Naive B cell (primary cell): ENCODE measurements around the gene NRP2. TPM values are rescaled to one million over a fixed set of nuclear protein-coding genes. Genes with fewer than 3 reads are reported as not detected.

Experiments
- ATAC-seq, 2 donors: fragments of 150-1000 bp; cut with Tn5 transposase; 2 replicates each; pipeline ENCODE4 v1.10.0; 2021; ENCODE audit warnings: low read depth in 2 of 2, mild to moderate bottlenecking in 2 of 2, moderate library complexity in 2 of 2
- DNase-seq: peaks from one replicate; pipeline ENCODE4 v3.0.0; 2022
- H3K27ac Mint-ChIP-seq, 6 donors: one replicate each; pipeline ENCODE4 v1.8.0; 2020 to 2022; ENCODE audit warnings: mild to moderate bottlenecking in 6 of 6, mixed read lengths in 6 of 6, moderate library complexity in 5 of 6, inconsistent platforms in 2 of 6
- H3K27me3 Mint-ChIP-seq, 3 donors: one replicate each; pipeline ENCODE4 v1.8.0; 2021 to 2022; ENCODE audit warnings: mixed read lengths in 3 of 3, mild to moderate bottlenecking in 1 of 3
- H3K36me3 Mint-ChIP-seq, 2 donors: one replicate each; pipeline ENCODE4 v1.8.0; 2020 to 2022; ENCODE audit warnings: mixed read lengths in 2 of 2, inconsistent platforms in 1 of 2, mild to moderate bottlenecking in 1 of 2
- H3K4me1 Mint-ChIP-seq, 3 donors: one replicate each; pipeline ENCODE4 v1.8.0; 2020 to 2022; ENCODE audit warnings: mixed read lengths in 3 of 3, inconsistent platforms in 1 of 3, mild to moderate bottlenecking in 1 of 3, moderate library complexity in 1 of 3
- H3K4me3 Mint-ChIP-seq, 8 donors: one replicate each; pipeline ENCODE4 v1.8.0; 2020 to 2022; ENCODE audit warnings: mild to moderate bottlenecking in 8 of 8, mixed read lengths in 8 of 8, moderate library complexity in 8 of 8, inconsistent platforms in 2 of 8
- H3K9me3 Mint-ChIP-seq, 7 donors: one replicate each; pipeline ENCODE4 v1.8.0; 2020 to 2022; ENCODE audit warnings: mixed read lengths in 7 of 7, mild to moderate bottlenecking in 5 of 7, inconsistent platforms in 2 of 7, moderate library complexity in 1 of 7
- polyA plus RNA-seq, 6 donors: library from polyadenylated mRNA; unstranded; fragments of 300-500 nt; fragmentation: Illumina TruSeq; gene quantifications; one replicate each; pipeline ENCODE4 v1.2.3, GENCODE V29; 2021; ENCODE audit warnings: low read depth in 6 of 6

NRP2 gene
- polyA plus RNA-seq, 6 donors from 2014 or later: 0.49 to 7.6 (median 2.0) TPM

- Mint-ChIP-seq H3K9me3 (no peaks in the 10 kb centered on the region), H3K4me1 (no peaks in the 10 kb centered on the region), H3K27me3 (peaks cover 0 to 4% (median 0%) of the 10 kb centered on the region in 3 donors), H3K4me3 (no peak overlapping the region), H3K36me3 (no peaks in the 10 kb centered on the region), H3K27ac (peak overlapping the region in 1 of 6 donors; percentile 6)
- DNase-seq (no peak), ATAC-seq (no peak)
Measured at GRCh38 chr2:205752296-205752820, 70.1 kb downstream of the NRP2 start.

- DNase-seq (no peak), ATAC-seq (no peak)
- H3K36me3 Mint-ChIP-seq: no peaks in the 10 kb centered on the region
- no peaks in the 10 kb centered on the region for H3K4me1 Mint-ChIP-seq
- H3K9me3 Mint-ChIP-seq: no peaks in the 10 kb centered on the region
- no peak overlapping the region for H3K4me3 Mint-ChIP-seq
- H3K27me3 Mint-ChIP-seq: peaks cover 0 to 4% (median 0%) of the 10 kb centered on the region in 3 donors
- no peak overlapping the region for H3K27ac Mint-ChIP-seq
Measured at GRCh38 chr2:205752924-205753323, 70.6 kb downstream of the NRP2 start.

GRCh38 chr2:205754285-205754923 is 72.1 kb downstream of the NRP2 start:
- Mint-ChIP-seq H3K4me1 (no peaks in the 10 kb centered on the region), H3K4me3 (no peak overlapping the region), H3K9me3 (no peaks in the 10 kb centered on the region), H3K27ac (no peak overlapping the region), H3K27me3 (peaks cover 0 to 4% (median 0%) of the 10 kb centered on the region in 3 donors), H3K36me3 (no peaks in the 10 kb centered on the region)
- DNase-seq: no peak
- ATAC-seq: no peak

GRCh38 chr2:205754924-205755321 is 72.6 kb downstream of the NRP2 start:
- Mint-ChIP-seq H3K4me3 (no peak overlapping the region), H3K27ac (no peak overlapping the region), H3K27me3 (peaks cover 0 to 4% (median 0%) of the 10 kb centered on the region in 3 donors), H3K9me3 (no peaks in the 10 kb centered on the region), H3K4me1 (no peaks in the 10 kb centered on the region), H3K36me3 (no peaks in the 10 kb centered on the region)
- ATAC-seq: no peak
- DNase-seq: no peak

- no peak for ATAC-seq
- H3K9me3 Mint-ChIP-seq: no peaks in the 10 kb centered on the region
- H3K4me3 Mint-ChIP-seq: no peak overlapping the region
- H3K36me3 Mint-ChIP-seq: no peaks in the 10 kb centered on the region
- DNase-seq: no peak
- H3K27me3 Mint-ChIP-seq: peaks cover 0 to 4% (median 0%) of the 10 kb centered on the region in 3 donors
- no peaks in the 10 kb centered on the region for H3K4me1 Mint-ChIP-seq
- no peak overlapping the region for H3K27ac Mint-ChIP-seq
Measured at GRCh38 chr2:205755923-205756322, 73.6 kb downstream of the NRP2 start.

GRCh38 chr2:205757271-205757670 is 75.0 kb downstream of the NRP2 start:
- Mint-ChIP-seq H3K27me3 (no peaks in the 10 kb centered on the region), H3K4me1 (no peaks in the 10 kb centered on the region), H3K27ac (no peak overlapping the region), H3K9me3 (no peaks in the 10 kb centered on the region), H3K4me3 (no peak overlapping the region), H3K36me3 (no peaks in the 10 kb centered on the region)
- DNase-seq (no peak), ATAC-seq (no peak)

- DNase-seq (no peak), ATAC-seq (no peak)
- H3K36me3 Mint-ChIP-seq: no peaks in the 10 kb centered on the region
- no peak overlapping the region for H3K27ac Mint-ChIP-seq
- no peak overlapping the region for H3K4me3 Mint-ChIP-seq
- H3K27me3 Mint-ChIP-seq: peaks cover 0 to 3% (median 2%) of the 10 kb centered on the region in 3 donors
- no peaks in the 10 kb centered on the region for H3K4me1 Mint-ChIP-seq
- no peaks in the 10 kb centered on the region for H3K9me3 Mint-ChIP-seq
Measured at GRCh38 chr2:205758051-205758450, 75.8 kb downstream of the NRP2 start.

- no peak overlapping the region for H3K27ac Mint-ChIP-seq
Measured at GRCh38 chr2:205758500-205758899, 76.2 kb downstream of the NRP2 start.

GRCh38 chr2:205759257-205759656 is 77.0 kb downstream of the NRP2 start:
- no peak overlapping the region for H3K4me3 Mint-ChIP-seq
- no peak for ATAC-seq
- H3K27ac Mint-ChIP-seq: no peak overlapping the region
- H3K27me3 Mint-ChIP-seq: peaks cover 8 to 14% (median 8%) of the 10 kb centered on the region in 3 donors
- H3K36me3 Mint-ChIP-seq: no peaks in the 10 kb centered on the region
- no peak for DNase-seq
- peaks cover 0 to 5% (median 0%) of the 10 kb centered on the region in 3 donors for H3K4me1 Mint-ChIP-seq
- no peaks in the 10 kb centered on the region for H3K9me3 Mint-ChIP-seq

More at GRCh38 chr2:205758500-205758899, 76.2 kb downstream of the NRP2 start:
- Mint-ChIP-seq H3K36me3 (no peaks in the 10 kb centered on the region), H3K9me3 (no peaks in the 10 kb centered on the region), H3K4me3 (no peak overlapping the region), H3K27me3 (peaks cover 0 to 7% (median 6%) of the 10 kb centered on the region in 3 donors), H3K4me1 (no peaks in the 10 kb centered on the region)
- ATAC-seq (no peak), DNase-seq (no peak)

GRCh38 chr2:205759732-205760131 is 77.4 kb downstream of the NRP2 start:
- Mint-ChIP-seq H3K27me3 (peaks cover 8 to 18% (median 8%) of the 10 kb centered on the region in 3 donors), H3K4me1 (peaks cover 0 to 6% (median 0%) of the 10 kb centered on the region in 3 donors), H3K36me3 (no peaks in the 10 kb centered on the region), H3K9me3 (no peaks in the 10 kb centered on the region), H3K27ac (no peak overlapping the region), H3K4me3 (no peak overlapping the region)
- ATAC-seq: no peak
- DNase-seq: no peak

GRCh38 chr2:205760157-205760556 is 77.9 kb downstream of the NRP2 start:
- Mint-ChIP-seq H3K36me3 (no peaks in the 10 kb centered on the region), H3K27me3 (peaks cover 8 to 22% (median 12%) of the 10 kb centered on the region in 3 donors), H3K4me3 (no peak overlapping the region), H3K9me3 (no peaks in the 10 kb centered on the region), H3K27ac (peak overlapping the region in 1 of 6 donors; percentile 41), H3K4me1 (peaks cover 0 to 6% (median 0%) of the 10 kb centered on the region in 3 donors)
- ATAC-seq: no peak
- no peak for DNase-seq

GRCh38 chr2:205761421-205761820 is 79.1 kb downstream of the NRP2 start:
- Mint-ChIP-seq H3K4me3 (no peak overlapping the region), H3K36me3 (no peaks in the 10 kb centered on the region), H3K4me1 (peaks cover 0 to 6% (median 2%) of the 10 kb centered on the region in 3 donors), H3K27ac (peak overlapping the region in 1 of 6 donors; percentile 6), H3K9me3 (no peaks in the 10 kb centered on the region), H3K27me3 (peaks cover 8 to 28% (median 18%) of the 10 kb centered on the region in 3 donors)
- DNase-seq (no peak), ATAC-seq (no peak)

GRCh38 chr2:205762881-205763280 is 80.6 kb downstream of the NRP2 start:
- H3K27ac Mint-ChIP-seq: peak overlapping the region in 2 of 6 donors; percentile 16 to 84
- H3K9me3 Mint-ChIP-seq: no peaks in the 10 kb centered on the region
- ATAC-seq (no peak), DNase-seq (no peak)
- peaks cover 8 to 28% (median 26%) of the 10 kb centered on the region in 3 donors for H3K27me3 Mint-ChIP-seq
- no peak overlapping the region for H3K4me3 Mint-ChIP-seq
- H3K4me1 Mint-ChIP-seq: peaks cover 4 to 11% (median 9%) of the 10 kb centered on the region in 3 donors
- no peaks in the 10 kb centered on the region for H3K36me3 Mint-ChIP-seq

GRCh38 chr2:205763708-205764211 is 81.5 kb downstream of the NRP2 start:
- peaks cover 8 to 28% (median 26%) of the 10 kb centered on the region in 3 donors for H3K27me3 Mint-ChIP-seq
- no peak overlapping the region for H3K4me3 Mint-ChIP-seq
- peak; percentile 53 to 56 for ATAC-seq

More at GRCh38 chr2:205763708-205764211, 81.5 kb downstream of the NRP2 start:
- Mint-ChIP-seq H3K27ac (peak overlapping the region in 5 of 6 donors; percentile 19 to 91 (median 88)), H3K9me3 (no peaks in the 10 kb centered on the region), H3K36me3 (no peaks in the 10 kb centered on the region), H3K4me1 (peaks cover 4 to 11% (median 9%) of the 10 kb centered on the region in 3 donors)
- peak; percentile 13 for DNase-seq
